Measurements from ENCODE around the gene HS1BP3. TPM values are rescaled to one million over a fixed set of nuclear protein-coding genes. Genes with fewer than 3 reads are reported as not detected.

Gene HS1BP3
- total RNA-seq, 1 experiment from 2014 or later: 12.1 TPM

DNA sequence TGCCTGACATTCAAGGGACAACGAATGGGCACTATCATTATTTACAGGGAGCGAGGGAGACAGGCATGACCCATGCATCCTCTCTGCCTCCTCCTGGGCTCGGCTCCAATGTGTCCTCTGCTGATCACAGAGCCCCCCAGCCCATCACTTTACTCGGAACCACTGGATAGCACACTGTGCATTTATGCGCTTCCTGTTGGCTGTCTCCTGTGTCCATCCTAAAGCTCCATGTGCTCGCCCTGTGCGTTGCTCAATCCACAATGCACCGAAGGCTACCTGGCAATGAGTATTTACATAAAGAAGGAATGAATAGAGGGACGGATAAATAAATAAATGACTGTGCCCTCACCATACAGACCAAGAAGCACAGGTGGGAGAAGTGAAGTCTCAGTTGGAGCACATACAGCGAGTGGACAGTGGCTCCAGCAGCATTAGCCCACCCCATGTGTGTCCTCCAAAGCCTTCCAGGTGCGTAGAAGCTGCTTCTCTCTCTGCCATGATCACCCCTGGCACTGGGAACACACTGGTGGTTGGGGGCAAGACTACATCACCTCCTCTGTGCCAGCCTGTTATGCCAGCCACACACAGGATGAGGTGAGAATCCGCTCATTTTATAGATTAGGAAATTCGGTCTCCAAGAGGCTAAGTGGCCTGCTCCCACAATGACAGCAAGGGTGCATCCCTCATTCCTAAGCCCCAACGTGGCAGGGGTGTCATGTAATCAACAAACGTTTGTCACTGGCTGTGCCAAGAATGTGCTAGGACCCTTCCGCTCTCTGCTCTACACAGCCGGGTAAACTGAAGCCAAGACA, 13.7 kb upstream of the HS1BP3 start:
- DNase-seq (ENCODE audit: low read depth): no peak

DNA sequence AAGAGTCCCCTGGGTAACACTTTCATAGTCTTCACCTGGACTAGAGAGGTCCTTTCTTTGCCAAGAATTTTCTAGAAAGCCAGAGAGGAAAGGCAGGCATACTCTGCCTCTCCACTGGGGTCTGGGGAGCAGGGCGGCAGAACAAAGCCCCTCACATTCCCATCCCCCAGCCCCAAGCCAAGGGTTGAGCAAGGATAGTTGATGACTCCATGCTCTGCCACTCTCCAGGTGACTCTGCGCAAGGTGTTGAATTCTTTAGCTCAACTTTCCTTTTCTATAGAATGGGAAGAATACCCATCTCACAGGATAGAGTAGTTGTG, 13.1 kb upstream of the HS1BP3 start:
- DNase-seq (ENCODE audit: low read depth): no peak

DNA sequence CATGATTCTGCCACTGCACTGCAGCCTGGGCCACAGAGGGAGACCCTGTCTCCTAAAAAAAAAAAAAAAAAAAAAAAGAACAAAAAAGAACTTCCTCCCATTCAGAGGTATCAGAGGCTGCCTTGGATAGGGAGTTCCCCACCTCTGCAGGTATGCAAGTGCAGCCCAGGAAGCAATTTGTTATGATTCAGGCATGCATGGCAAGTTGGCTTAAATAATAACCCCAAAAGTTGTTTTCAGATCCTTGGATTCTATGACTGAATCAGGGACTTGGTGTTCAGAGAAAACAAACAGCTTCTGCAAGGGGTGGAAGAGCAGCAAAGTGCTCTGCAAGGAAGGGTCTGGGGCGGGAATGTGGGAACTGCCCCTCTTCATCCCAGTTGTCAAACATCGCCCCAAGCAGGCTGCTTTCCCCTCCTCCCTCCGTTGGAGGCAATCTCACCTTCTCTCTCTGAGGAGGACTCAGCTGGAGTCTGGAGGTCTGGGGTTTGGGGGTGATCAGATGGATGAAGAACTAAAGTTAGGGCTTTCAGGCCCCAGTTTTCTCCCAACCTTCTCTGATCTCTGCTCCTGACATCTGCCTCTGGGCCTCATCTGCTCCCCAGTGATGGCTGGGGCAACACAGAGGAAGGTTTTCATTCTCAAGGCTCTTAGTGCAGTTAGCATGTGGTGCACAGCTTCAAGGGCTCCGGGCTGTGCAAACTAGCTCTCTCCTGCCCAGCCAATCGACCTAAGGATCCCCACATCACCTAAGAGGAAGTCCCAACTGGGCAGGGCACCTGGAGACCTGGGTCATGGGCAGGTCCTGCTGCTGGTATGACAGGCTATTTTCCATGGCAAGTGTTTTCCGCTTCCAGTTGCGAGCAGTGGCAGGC, 12.5 kb upstream of the HS1BP3 start:
- no peak for DNase-seq (ENCODE audit: low read depth)

DNA sequence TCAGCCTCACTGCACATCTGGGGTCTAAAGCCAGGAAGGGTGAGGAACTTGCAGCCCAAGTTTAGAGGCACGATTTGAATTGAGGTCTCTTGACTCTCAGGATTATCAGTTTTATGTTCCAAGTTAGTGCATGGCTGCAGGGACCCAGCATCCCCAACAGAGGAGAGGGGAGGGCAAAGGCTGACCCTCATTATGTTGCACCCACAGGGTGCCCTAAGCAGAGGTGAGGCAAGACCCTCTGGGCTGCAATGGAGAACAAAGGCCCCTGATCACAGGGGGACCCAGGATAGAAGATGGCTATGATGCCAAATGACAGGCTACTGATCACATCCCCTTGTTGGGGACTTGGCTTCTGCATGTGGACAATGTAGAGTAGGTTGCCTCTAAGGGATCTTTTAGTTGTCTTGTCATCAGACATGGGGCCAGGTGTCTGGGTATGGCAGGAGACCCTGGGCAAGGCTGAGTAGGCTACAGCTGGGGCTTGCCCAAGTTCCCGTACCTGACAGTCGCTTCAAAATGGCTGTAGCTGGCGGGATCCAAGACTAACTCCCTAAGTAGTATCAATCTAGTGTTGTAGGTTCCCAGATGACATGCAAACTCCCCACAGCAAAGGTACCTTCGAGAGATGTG, 11.5 kb upstream of the HS1BP3 start:
- DNase-seq (ENCODE audit: low read depth): no peak

DNA sequence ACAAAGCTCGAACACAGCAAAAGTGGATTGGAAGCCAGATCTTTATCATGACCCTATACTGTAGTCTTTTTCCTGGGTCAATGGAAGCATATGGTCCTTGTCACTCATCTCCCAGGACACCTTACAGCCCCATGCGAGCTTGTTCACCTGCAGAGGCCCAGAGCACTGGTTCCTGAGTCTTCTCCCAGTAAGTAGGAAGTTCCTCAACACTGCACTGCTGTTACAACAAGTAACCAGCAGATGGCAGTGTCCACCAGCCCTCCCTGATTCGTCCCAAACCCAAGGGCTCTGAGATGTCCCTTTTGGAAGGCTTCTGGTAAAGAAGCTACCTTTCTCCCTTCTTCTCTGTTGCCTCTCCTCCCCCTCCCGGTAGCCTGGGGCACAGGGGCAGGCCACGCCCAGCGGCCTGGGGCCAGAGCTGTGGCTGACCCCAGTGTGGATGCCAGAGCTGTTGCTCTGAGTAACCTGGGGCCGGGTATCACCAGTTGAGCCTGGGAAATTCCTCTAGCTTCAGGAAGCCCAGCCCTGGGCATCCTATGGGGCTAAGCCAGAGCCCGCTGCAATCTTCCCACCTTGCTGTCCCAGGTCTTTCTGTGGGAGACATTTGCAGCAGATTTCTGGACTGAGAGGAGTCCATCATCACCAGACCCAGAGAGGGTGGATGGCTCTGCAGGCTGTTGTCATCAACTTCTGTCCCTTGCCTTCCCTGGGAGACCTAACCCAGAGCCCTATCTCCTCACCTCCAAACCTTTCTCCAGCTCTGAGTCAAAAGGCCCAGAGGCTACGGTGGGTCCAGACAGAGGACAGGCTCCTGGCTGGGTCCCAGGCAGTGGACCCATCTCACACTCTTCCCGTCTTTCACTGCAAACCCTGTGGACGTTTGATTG, 10.8 kb upstream of the HS1BP3 start:
- DNase-seq (ENCODE audit: low read depth): peak; percentile 72

DNA sequence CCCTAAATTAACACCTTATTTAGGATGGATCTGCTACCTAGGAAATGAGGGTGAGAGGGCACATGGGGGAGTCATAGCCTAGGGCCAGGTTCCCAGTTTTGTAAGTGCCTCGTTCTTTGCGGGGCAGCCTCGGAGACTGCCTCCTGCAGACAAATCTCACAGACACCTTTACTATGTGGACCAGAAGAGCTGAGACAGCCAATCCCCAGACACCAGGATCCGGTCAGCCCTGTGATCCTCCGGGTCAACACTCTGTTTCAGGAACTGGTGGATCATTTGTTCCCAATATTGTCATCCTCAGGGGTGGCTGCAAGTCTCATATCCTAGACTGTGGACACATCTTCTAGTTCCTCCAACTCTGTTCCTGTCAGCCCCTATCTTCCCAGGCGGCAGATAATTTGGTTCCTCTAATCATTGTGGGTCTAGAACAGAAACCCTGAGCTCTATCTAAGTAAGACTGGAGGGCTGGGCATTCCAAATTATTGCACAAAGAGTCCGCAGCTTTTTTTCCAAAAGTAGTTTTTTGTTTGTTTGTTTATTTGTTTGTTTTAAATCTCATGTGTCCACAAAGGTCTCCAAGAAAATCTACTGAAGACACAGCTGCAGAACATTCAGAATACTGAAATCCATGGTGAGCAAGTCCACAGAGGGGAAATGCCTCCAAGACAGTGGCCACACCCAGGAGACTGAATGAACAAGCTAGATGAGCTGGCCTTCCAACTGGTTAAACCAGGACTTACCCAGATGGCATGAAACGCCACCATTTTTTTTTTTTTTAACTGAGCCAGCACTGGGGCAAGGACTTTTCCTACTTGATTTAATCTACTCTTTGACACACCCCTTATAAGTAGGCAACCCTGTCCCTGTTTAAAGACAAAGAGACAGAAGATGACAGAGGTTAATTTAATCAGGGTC, 9.9 kb upstream of the HS1BP3 start:
- peak; percentile 31 for DNase-seq (ENCODE audit: low read depth)

DNA sequence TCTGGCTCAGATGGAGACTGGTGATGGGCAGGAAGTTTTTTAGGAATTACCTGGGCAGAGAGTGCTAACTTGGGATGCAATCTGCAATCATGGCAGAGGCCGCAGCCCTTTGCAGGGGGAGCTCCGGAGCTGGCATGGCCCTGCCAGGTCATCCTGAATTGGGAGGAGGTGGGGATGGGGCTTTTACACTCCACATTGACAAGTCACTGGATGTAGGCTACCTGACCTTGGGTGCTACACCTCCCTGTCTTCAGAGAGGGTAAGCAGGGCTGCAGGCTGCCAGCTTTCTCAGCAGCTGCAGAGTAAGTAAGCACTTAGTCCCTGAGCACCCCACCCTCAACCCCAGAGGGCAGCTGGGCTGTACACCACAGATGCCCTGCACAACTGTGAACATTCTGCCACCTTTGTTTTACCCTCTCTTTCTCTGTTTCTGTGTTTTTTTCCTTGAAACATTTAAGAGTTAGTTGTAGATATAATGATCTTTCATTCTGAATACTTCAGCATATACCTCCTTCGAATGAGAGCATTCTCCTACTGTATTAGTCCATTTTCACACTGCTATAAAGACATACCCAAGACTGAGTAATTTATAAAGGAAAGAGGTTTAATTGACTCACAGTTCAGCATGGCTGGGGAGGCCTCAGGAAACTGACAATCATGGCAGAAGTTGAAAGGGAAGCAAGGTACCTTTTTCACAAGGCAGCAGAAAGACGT, 6.8 kb upstream of the HS1BP3 start:
- DNase-seq (ENCODE audit: low read depth): no peak

DNA sequence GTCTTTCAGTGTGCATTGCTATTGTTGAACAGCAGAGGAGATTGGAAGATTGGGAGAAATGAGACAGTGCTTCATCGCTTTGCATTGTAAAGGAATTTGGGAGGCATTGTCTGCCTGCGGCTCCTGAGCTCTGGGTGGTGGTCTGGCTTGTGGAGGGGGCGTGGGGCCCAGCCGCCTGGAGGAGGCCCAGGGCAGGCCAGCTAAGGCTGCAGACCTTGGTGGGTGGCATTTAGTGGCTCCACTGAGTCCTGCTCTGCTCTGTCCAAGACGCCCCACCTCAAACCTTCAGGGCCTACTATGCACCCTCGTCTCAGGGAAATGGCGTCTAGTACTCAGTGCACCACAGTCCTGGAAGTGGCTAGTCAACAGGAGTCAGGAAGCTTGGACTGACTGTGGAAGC, 5.7 kb upstream of the HS1BP3 start:
- DNase-seq (ENCODE audit: low read depth): no peak

DNA sequence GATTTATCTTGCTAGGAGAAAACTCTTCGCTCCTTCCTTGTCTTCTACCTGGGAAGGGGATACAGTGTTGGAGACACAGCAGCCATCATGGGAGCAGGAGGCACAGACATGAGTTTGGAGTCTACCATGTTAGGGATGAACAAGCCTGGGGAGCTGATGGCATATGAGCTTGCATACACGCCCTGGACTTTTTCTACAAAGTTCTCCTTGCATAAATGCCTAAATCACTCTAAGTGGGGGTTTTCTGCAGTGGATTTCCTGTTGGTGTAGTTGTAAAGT, 3.6 kb upstream of the HS1BP3 start:
- DNase-seq (ENCODE audit: low read depth): no peak

DNA sequence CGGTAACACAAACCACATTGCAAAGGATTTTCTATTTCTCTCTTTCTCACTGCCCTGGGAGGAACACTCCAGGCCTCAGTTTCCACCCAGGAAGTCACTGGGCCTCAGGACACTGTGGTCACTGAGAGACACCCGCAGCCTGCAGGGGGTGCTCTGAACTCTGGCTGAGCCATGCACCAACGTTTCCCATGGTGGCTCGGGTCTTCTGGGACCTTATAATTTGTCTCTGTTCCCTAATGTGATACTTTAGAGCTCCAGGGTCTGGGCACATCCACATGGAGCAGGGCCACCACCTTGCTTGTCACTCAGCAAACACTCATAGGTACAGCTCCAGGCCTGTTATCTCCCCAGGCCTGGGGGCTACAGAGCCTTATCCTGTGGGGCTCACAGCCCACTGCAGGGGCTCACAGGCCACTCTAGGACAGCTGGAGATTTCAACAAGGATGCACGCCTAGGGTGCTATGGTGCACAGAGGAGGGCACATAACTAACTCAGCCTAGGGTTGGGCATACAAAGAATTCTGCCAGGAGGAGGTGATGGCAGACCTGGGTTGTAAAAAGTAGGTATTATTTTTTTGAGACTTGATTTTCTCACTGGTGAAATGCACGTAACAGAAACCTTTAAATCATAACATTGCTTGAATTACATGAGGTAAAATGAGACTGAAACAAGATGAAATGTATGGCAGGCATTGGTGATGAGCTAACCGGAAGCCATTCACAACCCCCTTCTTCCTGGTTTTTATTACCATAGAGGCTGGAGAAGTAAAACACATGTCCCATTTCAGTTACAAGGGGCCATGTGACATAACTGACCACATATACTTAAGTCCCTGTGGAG, 3.0 kb upstream of the HS1BP3 start:
- DNase-seq (ENCODE audit: low read depth): no peak

DNA sequence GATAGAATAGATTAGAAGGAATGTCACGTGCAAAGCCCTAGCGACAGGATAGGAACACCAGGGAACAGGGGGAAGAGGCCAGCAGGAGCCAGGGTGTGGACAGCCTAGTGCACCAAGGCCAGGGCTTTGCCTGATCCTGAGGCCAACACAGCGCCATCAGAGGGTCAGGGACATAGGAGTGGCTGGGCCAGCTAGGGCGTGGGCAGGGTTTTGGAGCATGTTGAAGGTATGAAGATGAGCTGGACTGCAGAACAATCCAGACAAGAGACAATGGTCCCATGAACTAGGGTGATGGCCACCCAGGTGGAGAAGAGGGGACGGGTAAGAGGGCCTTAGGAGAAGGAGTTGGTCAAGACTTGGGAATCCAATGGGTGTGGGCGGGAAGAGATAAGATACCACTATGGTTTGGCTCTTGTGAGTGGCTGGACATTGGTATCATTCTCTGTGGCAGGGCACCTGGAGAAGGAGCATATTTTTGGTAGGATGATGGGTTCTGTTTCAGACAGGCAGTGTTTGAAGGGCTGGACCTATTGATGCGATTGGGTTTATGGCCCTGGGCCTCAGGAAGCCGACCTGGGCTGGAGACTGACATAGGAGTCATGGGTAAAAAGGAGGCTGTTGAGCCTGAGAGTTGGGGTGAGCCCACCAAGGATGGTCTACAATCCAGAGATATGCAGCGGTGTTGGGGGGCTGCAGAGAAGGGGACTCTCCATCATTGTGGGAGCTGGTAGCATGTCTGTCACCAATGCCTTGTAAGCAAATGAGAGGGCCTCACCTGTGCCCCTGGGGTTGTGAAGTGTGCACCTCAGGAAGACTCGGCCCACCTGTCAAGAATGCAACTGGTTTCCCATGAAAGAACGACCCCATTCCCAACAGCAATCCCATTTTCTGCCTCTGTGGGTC, 2.0 kb upstream of the HS1BP3 start:
- DNase-seq (ENCODE audit: low read depth): no peak

DNA sequence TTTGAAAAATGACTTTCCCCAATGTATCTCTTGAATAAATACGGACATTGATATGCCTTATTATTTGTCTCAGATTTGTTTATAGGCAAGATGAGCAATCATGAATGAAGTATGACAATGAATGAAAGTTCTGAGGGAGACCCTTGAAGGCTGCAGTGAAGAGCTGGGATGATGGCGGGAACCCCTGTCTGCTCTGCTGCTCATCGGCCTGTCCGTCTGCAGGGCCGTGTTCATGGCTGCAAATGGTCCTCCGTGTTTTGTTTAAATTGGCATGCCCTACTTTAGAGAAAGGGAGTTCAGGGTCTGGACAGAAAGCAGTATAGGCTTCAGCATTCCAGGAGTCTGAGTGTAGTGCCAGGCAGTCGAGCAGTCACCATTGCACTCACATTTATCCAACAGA, 1.2 kb upstream of the HS1BP3 start:
- no peak for DNase-seq (ENCODE audit: low read depth)

DNA sequence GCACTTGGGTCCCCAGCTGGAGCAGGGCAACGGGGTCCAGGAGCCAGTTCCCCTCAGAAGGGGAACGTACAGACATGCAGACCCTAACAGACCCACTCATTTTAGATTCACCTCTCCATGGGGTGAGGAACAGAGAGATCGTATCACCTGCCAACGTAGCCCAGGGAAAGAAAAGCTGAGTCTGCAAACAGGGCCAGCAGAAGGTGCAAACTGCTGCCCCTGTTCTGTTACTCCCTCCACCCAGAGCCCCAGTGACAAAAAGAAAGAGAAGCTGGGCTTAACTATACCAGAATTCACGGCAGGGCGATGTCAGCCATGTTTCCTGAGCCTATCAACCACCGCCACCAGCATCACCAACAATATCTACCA, 817 bp upstream of the HS1BP3 start:
- DNase-seq (ENCODE audit: low read depth): no peak

DNA sequence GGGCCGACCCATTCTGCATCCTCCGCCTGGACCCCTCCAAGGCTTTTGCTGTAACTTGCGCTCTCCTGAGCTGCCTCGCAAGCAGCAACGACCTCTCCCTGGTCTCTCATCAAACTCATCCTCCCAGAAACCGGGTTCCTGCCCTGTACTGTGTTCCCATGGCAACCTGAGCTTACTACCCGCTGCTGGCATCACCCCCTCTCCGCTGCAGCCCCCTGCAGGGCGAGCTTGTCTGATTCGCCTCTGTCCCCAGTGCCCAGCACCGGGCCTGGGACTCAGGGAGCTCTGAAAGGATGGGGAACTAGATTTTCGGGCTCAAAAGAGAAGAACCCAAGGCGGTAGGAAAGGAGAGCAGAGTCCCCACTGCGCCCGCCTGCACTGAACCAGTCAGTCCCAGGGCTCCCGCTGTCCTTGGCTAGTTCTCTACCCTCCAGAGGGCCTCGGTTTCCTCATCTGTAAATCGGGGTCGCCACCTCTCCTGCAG, 463 bp downstream of the HS1BP3 start:
- peak; percentile 38 for DNase-seq (ENCODE audit: low read depth)

DNA sequence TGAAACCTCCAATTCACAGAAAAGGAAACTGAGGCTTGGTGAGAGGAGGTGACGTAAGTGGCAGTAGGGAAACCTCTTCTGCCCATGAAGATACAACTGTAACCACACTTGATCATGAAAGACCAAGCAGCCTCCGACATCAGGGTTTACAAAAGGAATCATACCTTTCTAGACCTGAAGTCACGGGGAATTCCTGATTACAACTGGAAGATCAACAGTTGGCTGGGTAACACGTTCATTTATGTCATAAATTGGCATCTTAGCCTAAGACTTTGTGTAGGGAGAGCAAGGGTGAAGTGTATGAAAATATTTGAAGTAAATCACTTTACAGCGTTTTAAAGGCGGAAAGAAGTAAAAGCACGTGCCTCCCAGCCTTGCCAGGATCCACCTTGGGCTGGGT, 922 bp downstream of the HS1BP3 start:
- no peak for DNase-seq (ENCODE audit: low read depth)

DNA sequence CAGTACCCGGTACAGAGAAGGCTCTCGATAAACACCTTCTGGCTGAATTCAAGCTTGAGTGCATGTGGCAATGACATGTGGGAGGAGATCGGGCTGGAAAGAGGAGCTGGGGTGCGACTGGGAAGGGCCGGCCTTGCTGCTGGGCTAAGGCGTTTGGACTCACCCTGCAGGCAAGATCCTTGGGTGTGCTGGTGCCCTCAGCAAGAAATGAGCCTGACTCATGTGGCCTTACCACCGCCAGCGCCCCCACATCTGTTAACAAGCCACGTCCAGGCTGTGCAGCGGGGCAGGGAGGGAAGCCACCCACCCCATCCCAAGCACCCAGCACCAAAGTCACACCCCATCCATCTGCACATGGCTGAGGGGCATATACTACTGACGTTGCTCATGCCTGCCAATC, 1.3 kb downstream of the HS1BP3 start:
- no peak for DNase-seq (ENCODE audit: low read depth)

DNA sequence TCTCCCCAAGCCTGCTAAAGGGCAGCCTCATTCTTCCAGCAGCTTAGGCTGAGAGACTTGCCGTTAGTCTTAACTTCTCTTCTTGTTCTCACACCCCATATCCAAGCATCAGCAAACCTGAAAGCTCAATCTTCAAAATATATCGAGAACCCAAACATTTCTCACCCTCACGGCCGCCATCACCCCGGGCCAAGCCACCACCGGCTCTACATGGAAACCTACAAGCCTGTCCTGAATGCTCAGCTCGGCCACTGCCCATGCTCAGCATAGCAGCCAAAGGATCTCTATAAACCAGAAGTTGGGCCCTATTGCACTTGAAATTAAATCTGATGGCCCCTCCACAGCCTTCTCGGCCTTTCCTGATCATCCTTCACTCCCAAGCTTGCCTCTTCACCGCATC, 2.1 kb downstream of the HS1BP3 start:
- no peak for DNase-seq (ENCODE audit: low read depth)

DNA sequence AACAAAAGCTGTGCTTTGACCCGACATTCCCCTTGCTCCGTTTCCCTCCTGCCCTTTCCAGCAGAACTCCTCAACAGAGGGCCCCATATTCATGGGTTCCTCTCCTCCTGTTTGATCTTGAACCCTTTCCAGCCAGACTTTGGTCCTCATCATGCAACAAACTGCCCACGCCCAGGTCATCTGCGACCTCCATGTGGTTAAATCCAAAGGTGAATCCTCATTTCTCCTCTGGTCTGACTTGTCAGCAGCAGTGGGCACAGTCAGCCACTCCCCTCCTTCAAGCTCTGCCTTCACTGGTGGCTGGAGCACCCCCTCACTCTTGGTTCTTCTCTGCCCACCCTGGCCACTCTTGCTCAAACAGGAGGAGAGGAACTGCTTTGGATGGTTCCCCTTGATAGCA, 2.7 kb downstream of the HS1BP3 start:
- DNase-seq (ENCODE audit: low read depth): no peak

Measured in M059J (cell line).